Upper lobe of right lung (tissue), 1 donor: ENCODE data around the gene DAPK2. TPM values are rescaled to one million over a fixed set of nuclear protein-coding genes. Genes with fewer than 3 reads are reported as not detected.
A peak's percentile ranks its signal among the peaks of the same experiment; 100 is the strongest.

Experiments
- ATAC-seq: fragments of 200-7000 bp; cut with Tn5 transposase; one replicate; pipeline ENCODE4 v1.9.1; 2020; ENCODE audit warnings: mild to moderate bottlenecking, moderate library complexity
- DNase-seq: peaks from one replicate; pipeline ENCODE4 v3.0.0-alpha.2; 2020
- H3K27ac ChIP-seq: fragments of 200-600 bp; one replicate; pipeline ENCODE4 v1.8.0; 2022
- H3K27me3 ChIP-seq: fragments of 200-600 bp; one replicate; pipeline ENCODE4 v1.8.0; 2022; ENCODE audit warnings: mild to moderate bottlenecking
- H3K36me3 ChIP-seq: fragments of 200-600 bp; one replicate; pipeline ENCODE4 v1.8.0; 2022
- H3K4me1 ChIP-seq: fragments of 200-600 bp; one replicate; pipeline ENCODE4 v1.8.0; 2022
- H3K4me3 ChIP-seq: fragments of 200-600 bp; one replicate; pipeline ENCODE4 v1.8.0; 2022; ENCODE audit warnings: mild to moderate bottlenecking
- H3K9me3 ChIP-seq: fragments of 200-600 bp; one replicate; pipeline ENCODE4 v1.8.0; 2022
- intact Hi-C: fragments of 100-400 bp; cut with DNase I; formaldehyde crosslinking; loops from one replicate; pipeline ENCODE4 v1.11.0; 2022
- total RNA-seq: library from RNA; stranded (reverse); fragmentation: NEBNext Ultra II Directional; extraction: Animal tissue kit (Norgen Biotek cat#: 25700); gene quantifications from one replicate; pipeline ENCODE4 v1.2.1, GENCODE V29; 2021
- TF ChIP-seq, protein P1 (sequence below): fragments of 200-600 bp; IDR thresholded peaks from one replicate; pipeline ENCODE4 v1.8.0; 2022; ENCODE audit warnings: antibody characterized with exemption
- donor health status: DM: no; HTN: yes; CAD: no; lungs with severe emphysema.

DAPK2 gene
- total RNA-seq, 1 donor from 2014 or later: 73.3 TPM

DNA sequence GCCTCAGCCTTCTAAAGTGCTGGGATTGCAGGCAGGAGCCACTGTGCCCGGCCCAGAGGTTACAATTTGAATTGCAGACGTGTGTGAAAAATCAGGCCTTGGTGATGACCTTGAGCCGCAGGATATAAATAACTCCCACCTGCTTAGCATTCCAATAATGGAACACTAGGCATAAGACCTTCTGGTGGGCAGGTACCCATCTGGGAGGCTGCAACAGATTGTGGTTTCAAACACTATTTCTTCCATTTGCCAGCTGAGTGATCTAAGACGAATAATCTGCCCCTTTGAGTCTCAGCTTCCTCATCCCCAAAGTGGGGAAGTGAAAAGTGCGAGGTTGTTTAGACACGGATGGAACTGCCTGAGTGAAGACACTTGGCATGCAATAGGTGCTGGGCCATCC, 164.9 kb downstream of the DAPK2 start:
- DNase-seq (peak; percentile 3), ATAC-seq (no peak)
- intact Hi-C loops: no loop called here
- H3K9me3 ChIP-seq: no peaks in the 10 kb centered on the region
- no peak overlapping the region for H3K4me3 ChIP-seq
- TF ChIP-seq, protein P1, sequence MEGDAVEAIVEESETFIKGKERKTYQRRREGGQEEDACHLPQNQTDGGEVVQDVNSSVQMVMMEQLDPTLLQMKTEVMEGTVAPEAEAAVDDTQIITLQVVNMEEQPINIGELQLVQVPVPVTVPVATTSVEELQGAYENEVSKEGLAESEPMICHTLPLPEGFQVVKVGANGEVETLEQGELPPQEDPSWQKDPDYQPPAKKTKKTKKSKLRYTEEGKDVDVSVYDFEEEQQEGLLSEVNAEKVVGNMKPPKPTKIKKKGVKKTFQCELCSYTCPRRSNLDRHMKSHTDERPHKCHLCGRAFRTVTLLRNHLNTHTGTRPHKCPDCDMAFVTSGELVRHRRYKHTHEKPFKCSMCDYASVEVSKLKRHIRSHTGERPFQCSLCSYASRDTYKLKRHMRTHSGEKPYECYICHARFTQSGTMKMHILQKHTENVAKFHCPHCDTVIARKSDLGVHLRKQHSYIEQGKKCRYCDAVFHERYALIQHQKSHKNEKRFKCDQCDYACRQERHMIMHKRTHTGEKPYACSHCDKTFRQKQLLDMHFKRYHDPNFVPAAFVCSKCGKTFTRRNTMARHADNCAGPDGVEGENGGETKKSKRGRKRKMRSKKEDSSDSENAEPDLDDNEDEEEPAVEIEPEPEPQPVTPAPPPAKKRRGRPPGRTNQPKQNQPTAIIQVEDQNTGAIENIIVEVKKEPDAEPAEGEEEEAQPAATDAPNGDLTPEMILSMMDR: no peak
- H3K27ac ChIP-seq: no peak overlapping the region
- H3K4me1 ChIP-seq: no peaks in the 10 kb centered on the region
- H3K36me3 ChIP-seq: no peaks in the 10 kb centered on the region
- H3K27me3 ChIP-seq: no peaks in the 10 kb centered on the region

DNA sequence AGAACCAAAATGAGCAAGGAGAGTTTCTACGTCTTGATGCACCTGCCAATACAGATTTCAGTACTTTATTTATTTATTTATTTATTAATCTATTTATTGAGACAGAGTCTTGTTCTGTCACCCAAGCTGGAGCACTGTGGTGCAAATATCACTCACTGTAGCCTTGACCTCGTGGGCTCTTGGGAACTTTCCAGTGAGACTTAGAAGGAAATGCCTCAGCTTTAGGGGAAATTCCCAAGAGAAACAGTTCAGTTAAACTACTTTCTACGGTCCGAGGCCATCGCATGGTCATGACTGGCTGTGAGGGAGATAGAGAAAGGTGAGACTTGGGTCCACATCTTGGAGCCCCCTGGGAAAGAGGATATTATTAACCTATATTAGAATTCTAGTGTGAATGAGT, 165.5 kb downstream of the DAPK2 start:
- TF ChIP-seq, protein P1: no peak
- Histone ChIP-seq H3K36me3 (no peaks in the 10 kb centered on the region), H3K27me3 (no peaks in the 10 kb centered on the region), H3K4me1 (no peaks in the 10 kb centered on the region), H3K9me3 (no peaks in the 10 kb centered on the region), H3K27ac (no peak overlapping the region), H3K4me3 (no peak overlapping the region)
- DNase-seq (no peak), ATAC-seq (no peak)
- intact Hi-C loops: no loop called here

- Histone ChIP-seq H3K9me3 (no peaks in the 10 kb centered on the region), H3K27me3 (no peaks in the 10 kb centered on the region), H3K4me3 (no peak overlapping the region), H3K36me3 (no peaks in the 10 kb centered on the region), H3K4me1 (no peaks in the 10 kb centered on the region), H3K27ac (no peak overlapping the region)
- no peak for ATAC-seq
- TF ChIP-seq, protein P1: no peak
- intact Hi-C loops: no loop called here
- DNase-seq: no peak
Measured at GRCh38 chr15:63879995-63880394, 166.3 kb downstream of the DAPK2 start.

DNA sequence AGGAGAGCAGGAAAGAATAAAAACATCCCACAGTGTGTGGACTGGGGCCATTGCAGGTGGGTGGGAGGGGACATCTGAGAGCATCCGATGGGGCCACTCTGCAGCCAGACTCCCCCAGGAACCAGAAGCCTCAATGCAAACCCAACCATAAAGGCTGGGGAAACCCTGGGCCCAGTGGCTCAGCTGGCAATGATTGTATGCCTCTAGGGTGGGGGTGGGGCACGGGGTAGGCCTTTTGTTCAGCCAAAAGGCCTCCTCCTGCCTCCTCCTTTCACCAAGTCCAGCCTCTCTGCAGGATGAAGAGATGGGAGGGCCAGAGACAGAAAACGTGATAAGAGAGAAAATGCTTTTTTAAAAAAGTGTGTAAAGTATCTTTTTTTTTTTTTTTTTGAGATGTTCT, 167.1 kb downstream of the DAPK2 start:
- ATAC-seq (no peak), DNase-seq (no peak)
- Histone ChIP-seq H3K36me3 (no peaks in the 10 kb centered on the region), H3K4me3 (no peak overlapping the region), H3K9me3 (no peaks in the 10 kb centered on the region), H3K27ac (no peak overlapping the region), H3K27me3 (no peaks in the 10 kb centered on the region), H3K4me1 (no peaks in the 10 kb centered on the region)
- TF ChIP-seq, protein P1: no peak
- intact Hi-C loops: no loop called here

GRCh38 chr15:63877713-63878271, 168.5 kb downstream of the DAPK2 start:
- Histone ChIP-seq H3K4me1 (no peaks in the 10 kb centered on the region), H3K36me3 (no peaks in the 10 kb centered on the region), H3K27me3 (no peaks in the 10 kb centered on the region), H3K9me3 (no peaks in the 10 kb centered on the region), H3K27ac (no peak overlapping the region), H3K4me3 (no peak overlapping the region)
- intact Hi-C loops: no loop called here
- no peak for DNase-seq
- peak; percentile 51 for ATAC-seq
- TF ChIP-seq, protein P1: no peak
